Fibroblast of lung (primary cell): ENCODE measurements around the gene POU3F1. TPM values are rescaled to one million over a fixed set of nuclear protein-coding genes. Genes with fewer than 3 reads are reported as not detected.

Experiments
- DNase-seq, 2 donors: peaks; one replicate each; pipeline versions ENCODE4 v3.0.0 to v3.0.0-alpha.2; 2010; ENCODE audit warnings: low read depth in 2 of 2
- H2AFZ ChIP-seq: 2 replicates; pipeline ENCODE4 v1.5.1; 2012; ENCODE audit warnings: low read length, control low read depth, inconsistent platforms
- H3K27ac ChIP-seq: 2 replicates; pipeline ENCODE4 v1.5.1; 2011; ENCODE audit warnings: low read length, control low read depth; ENCODE audit not compliant: insufficient read depth
- H3K27me3 ChIP-seq: 2 replicates; pipeline ENCODE4 v1.5.1; 2011; ENCODE audit warnings: mild to moderate bottlenecking, low read length; ENCODE audit not compliant: control insufficient read depth, insufficient read depth
- H3K36me3 ChIP-seq: 2 replicates; pipeline ENCODE4 v1.5.1; 2011; ENCODE audit warnings: low read length; ENCODE audit not compliant: control insufficient read depth, insufficient read depth
- H3K4me1 ChIP-seq: 2 replicates; pipeline ENCODE4 v1.5.1; 2011; ENCODE audit warnings: low read length; ENCODE audit not compliant: control insufficient read depth, insufficient read depth; ENCODE audit errors: extremely low read depth
- H3K4me2 ChIP-seq: 2 replicates; pipeline ENCODE4 v1.5.1; 2011; ENCODE audit warnings: low read length, control low read depth; ENCODE audit not compliant: insufficient read depth; ENCODE audit errors: extremely low read depth
- H3K4me3 ChIP-seq, 4 experiments: fragments of 200-600 bp in 1 of 4; sonication (generic) in 1 of 4; replicated peaks in 1 of 4; 2 replicates each; pipeline ENCODE4 v1.5.1; 2011 to 2016; ENCODE audit warnings: low read length in 4 of 4, low read depth in 3 of 4, mild to moderate bottlenecking in 3 of 4, control low read depth in 2 of 4, inconsistent platforms in 1 of 4, mixed read lengths in 1 of 4; ENCODE audit not compliant: insufficient read depth in 1 of 4; ENCODE audit errors: control extremely low read depth in 1 of 4
- H3K79me2 ChIP-seq: 2 replicates; pipeline ENCODE4 v1.5.1; 2012; ENCODE audit warnings: mild to moderate bottlenecking, low read length, inconsistent platforms; ENCODE audit not compliant: control insufficient read depth, insufficient read depth
- H3K9ac ChIP-seq: 2 replicates; pipeline ENCODE4 v1.5.1; 2011; ENCODE audit warnings: mild to moderate bottlenecking, low read length, control low read depth; ENCODE audit not compliant: insufficient read depth
- H3K9me3 ChIP-seq: 2 replicates; pipeline ENCODE4 v1.5.1; 2012; ENCODE audit warnings: low read depth, low read length; ENCODE audit not compliant: control insufficient read depth, insufficient read depth
- H4K20me1 ChIP-seq: 2 replicates; pipeline ENCODE4 v1.5.1; 2011; ENCODE audit warnings: low read length; ENCODE audit not compliant: control insufficient read depth, insufficient read depth; ENCODE audit errors: extremely low read depth
- CTCF ChIP-seq, 2 donors: IDR thresholded peaks in 1 of 2; conservative IDR thresholded peaks in 1 of 2; 1 replicate in 1 of 2; 2 replicates in 1 of 2; pipeline ENCODE4 v1.5.1; 2011 to 2012; ENCODE audit warnings: low read length in 2 of 2, control low read depth in 1 of 2, inconsistent platforms in 1 of 2, low read depth in 1 of 2, mild to moderate bottlenecking in 1 of 2
- EZH2 ChIP-seq: IDR thresholded peaks from 2 replicates; pipeline ENCODE4 v1.5.1; 2012; ENCODE audit warnings: low read length, control low read depth, mild to moderate bottlenecking; ENCODE audit errors: missing control alignments
- polyA plus RNA-seq, 2 donors: library from polyadenylated mRNA; depleted of rRNA in 1 of 2; stranded (reverse) in 1 of 2; unstranded in 1 of 2; fragments of >200 nt; gene quantifications; 2 replicates each; pipeline ENCODE4 v1.2.1, GENCODE V29; 2011 to 2012; ENCODE audit warnings: missing spikeins in 1 of 2
- total RNA-seq: library from RNA; depleted of rRNA; stranded (reverse); fragments of >200 nt; gene quantifications from 2 replicates; pipeline ENCODE4 v1.2.1, GENCODE V29; 2014

Gene POU3F1
- total and polyA plus RNA-seq, 2 donors (not counting 1 experiment from before 2014, with no cell fraction given): under 0.01 TPM; not detected in 1

- Histone ChIP-seq H3K79me2 (peaks cover 42% of the 10 kb centered on the region), H3K9me3 (no peaks in the 10 kb centered on the region), H3K4me2 (peak within 1 kb of the TSS; percentile 87), H3K4me1 (peaks cover 3% of the 10 kb centered on the region), H4K20me1 (no peaks in the 10 kb centered on the region), H2AFZ (peak within 1 kb of the TSS; percentile 88), H3K27ac (peak within 1 kb of the TSS; percentile 96), H3K27me3 (no peaks in the 10 kb centered on the region), H3K4me3 (peak within 1 kb of the TSS; percentile 80 to 99 (median 90)), H3K9ac (peak within 1 kb of the TSS; percentile 90), H3K36me3 (peaks cover 3% of the 10 kb centered on the region)
- TF ChIP-seq CTCF (conservative IDR thresholded peaks at IDR 0.05 in 1 of 2, IDR thresholded peaks at IDR 0.05 in 1 of 2; ENCODE audit: low read depth in 1 of 2, low read length in 2 of 2): no peak
- no peak for TF ChIP-seq EZH2
- DNase-seq: peak; percentile 100
These were observed 34.0 kb downstream of the POU3F1 start, which contains the start of gene UTP11 for GRCh38 chr1:38012363-38013226. Gene UTP11 (plus strand): TSS chr1:38012734. CDS start chr1:38012803, 69 bp downstream.

GRCh38 chr1:38009841-38010180, 36.8 kb downstream of the POU3F1 start:
- Histone ChIP-seq H3K27ac (no peak overlapping the region), H3K9me3 (no peaks in the 10 kb centered on the region), H3K9ac (no peak overlapping the region), H3K27me3 (no peaks in the 10 kb centered on the region), H2AFZ (no peak overlapping the region), H3K79me2 (peaks cover 23% of the 10 kb centered on the region), H3K4me3 (no peak overlapping the region), H3K4me1 (peaks cover 3% of the 10 kb centered on the region), H4K20me1 (no peaks in the 10 kb centered on the region), H3K36me3 (no peaks in the 10 kb centered on the region), H3K4me2 (no peak overlapping the region)
- TF ChIP-seq EZH2 (no peak), CTCF (conservative IDR thresholded peaks at IDR 0.05 in 1 of 2, IDR thresholded peaks at IDR 0.05 in 1 of 2; ENCODE audit: low read depth in 1 of 2, low read length in 2 of 2) (no peak)
- DNase-seq: no peak

- DNase-seq: peak in 1 of 2 donors; percentile 72
- H3K9me3 ChIP-seq: no peaks in the 10 kb centered on the region
- no peaks in the 10 kb centered on the region for H4K20me1 ChIP-seq
- TF ChIP-seq CTCF (conservative IDR thresholded peaks at IDR 0.05 in 1 of 2, IDR thresholded peaks at IDR 0.05 in 1 of 2; ENCODE audit: low read depth in 1 of 2, low read length in 2 of 2) (no peak), EZH2 (no peak)
- peak overlapping the region; percentile 14 for H2AFZ ChIP-seq
- H3K4me3 ChIP-seq: no peak overlapping the region
- H3K27ac ChIP-seq: no peak overlapping the region
- H3K79me2 ChIP-seq: peaks cover 23% of the 10 kb centered on the region
- no peaks in the 10 kb centered on the region for H3K36me3 ChIP-seq
- peaks cover 3% of the 10 kb centered on the region for H3K4me1 ChIP-seq
- no peaks in the 10 kb centered on the region for H3K27me3 ChIP-seq
- H3K4me2 ChIP-seq: no peak overlapping the region
- H3K9ac ChIP-seq: no peak overlapping the region
These were observed 37.3 kb downstream of the POU3F1 start for GRCh38 chr1:38009088-38009840.
